ENCODE data around the gene TBPL1. TPM values are rescaled to one million over a fixed set of nuclear protein-coding genes. Genes with fewer than 3 reads are reported as not detected.
"Not testable (repeated sequence)": the region's sequence is repeated elsewhere in the genome, so short reads cannot be mapped to it uniquely, and the experiment has no call there.

The TBPL1 gene
- total and polyA plus RNA-seq, 2 of the 13 experiments (the other 11 are each of a cell fraction or from before 2014, with no cell fraction given), result 25.3 to 39.3 TPM

GRCh38 chr6:133978896-133979240 is 25.8 kb downstream of the TBPL1 start:
- in situ Hi-C loops (cut with HindIII; ENCODE audit: extremely low pct_ligation_motif_present, low pct_unique_long_range_greater_than_20kb) (no loop called here), intact Hi-C loops (cut with micrococcal nuclease; ENCODE audit: unreplicated experiment) (no loop called here)
- Histone ChIP-seq H3K79me2 (ENCODE audit: insufficient read depth, low read length) (no peaks in the 10 kb centered on the region), H3K27me3 (ENCODE audit: control insufficient read depth in 1 of 2, insufficient read depth in 2 of 2, low read length in 2 of 2) (no peaks in the 10 kb centered on the region), H3K36me3 (replicated peaks in 1 of 2; ENCODE audit: control insufficient read depth in 1 of 2, insufficient read depth in 2 of 2, low read length in 2 of 2) (peaks cover 5 to 9% of the 10 kb centered on the region in 2 experiments; a peak in 2 of 5 replicates), H3K9ac (ENCODE audit: insufficient read depth, low read depth, low read length) (no peak overlapping the region), H3K4me1 (ENCODE audit: insufficient read depth, low read length) (peaks cover 7% of the 10 kb centered on the region; the same call in 1 of the 2 replicates), H3K4me3 (replicated peaks in 1 of 3; ENCODE audit: insufficient read depth in 1 of 3, low read depth in 2 of 3, low read length in 3 of 3) (no peak overlapping the region), H3K27ac (ENCODE audit: extremely low read length, insufficient read depth, low read length) (no peak overlapping the region), H4K20me1 (ENCODE audit: insufficient read depth, low read length) (no peaks in the 10 kb centered on the region), H3K4me2 (ENCODE audit: low read depth, low read length) (no peak overlapping the region), H3K9me3 (ENCODE audit: low read length) (no peaks in the 10 kb centered on the region), H2AFZ (ENCODE audit: low read length) (no peak overlapping the region)
- no peak for TF ChIP-seq AKAP8 (CRISPR knock-in tag; IDR thresholded peaks at IDR 0.05)
- TF ChIP-seq NR2F6 (IDR thresholded peaks at IDR 0.05), result no peak
- no peak for TF ChIP-seq NR2F6 (CRISPR knock-in tag; IDR thresholded peaks at IDR 0.05)
- TF ChIP-seq ZNF629 (CRISPR knock-in tag; conservative IDR thresholded peaks at IDR 0.05), result no peak
- no peak for TF ChIP-seq THAP7 (CRISPR knock-in tag; IDR thresholded peaks at IDR 0.05)
- POLR2A ChIA-PET, result no interaction called here
- WGBS (ENCODE audit: low lambda C conversion rate), result 96% methylated on average over 2 of the region's 2 CpGs
- no TSS peak for BruUV-seq (replicated peaks)
- ATAC-seq, result no peak
- CTCF ChIA-PET (ENCODE audit: low intra/inter-chr PET ratio, low total read pairs), result no interaction called here
- no peak for DNase-seq (ENCODE audit: low spot score)
- no peak for FAIRE-seq

GRCh38 chr6:133979269-133979963 is 26.4 kb downstream of the TBPL1 start:
- H3K4me3 ChIP-seq (replicated peaks in 1 of 3; ENCODE audit: insufficient read depth in 1 of 3, low read depth in 2 of 3, low read length in 3 of 3); in situ Hi-C loops (cut with HindIII; ENCODE audit: extremely low pct_ligation_motif_present, low pct_unique_long_range_greater_than_20kb); H2AFZ ChIP-seq (ENCODE audit: low read length); H3K4me2 ChIP-seq (ENCODE audit: low read depth, low read length); intact Hi-C loops (cut with micrococcal nuclease; ENCODE audit: unreplicated experiment); FAIRE-seq; H3K27ac ChIP-seq (ENCODE audit: extremely low read length, insufficient read depth, low read length); DNase-seq (ENCODE audit: low spot score); H4K20me1 ChIP-seq (ENCODE audit: insufficient read depth, low read length); H3K4me1 ChIP-seq (ENCODE audit: insufficient read depth, low read length); POLR2A ChIA-PET; ATAC-seq; H3K9me3 ChIP-seq (ENCODE audit: low read length); H3K27me3 ChIP-seq (ENCODE audit: control insufficient read depth in 1 of 2, insufficient read depth in 2 of 2, low read length in 2 of 2); CTCF ChIA-PET (ENCODE audit: low intra/inter-chr PET ratio, low total read pairs); BruUV-seq (replicated peaks); H3K79me2 ChIP-seq (ENCODE audit: insufficient read depth, low read length); H3K9ac ChIP-seq (ENCODE audit: insufficient read depth, low read depth, low read length): not testable (repeated sequence)
- WGBS (ENCODE audit: low lambda C conversion rate), result 75% methylated on average over 7 of the region's 7 CpGs
- peaks cover 5 to 12% of the 10 kb centered on the region in 2 experiments; a peak in 2 of 5 replicates for H3K36me3 ChIP-seq (replicated peaks in 1 of 2; ENCODE audit: control insufficient read depth in 1 of 2, insufficient read depth in 2 of 2, low read length in 2 of 2)
